A172 (cell line): ENCODE data around the gene FHIP1B. TPM values are rescaled to one million over a fixed set of nuclear protein-coding genes. Genes with fewer than 3 reads are reported as not detected.

Source experiments
- DNase-seq: peaks from one replicate; pipeline ENCODE4 v3.0.0-alpha.2; 2015; ENCODE audit warnings: low spot score
- total RNA-seq: library from RNA; depleted of rRNA; stranded (reverse); fragments of >200 nt; shearing (Covaris generic); gene quantifications from 2 replicates; pipeline ENCODE4 v1.2.3, GENCODE V29; 2014

The FHIP1B gene
- total RNA-seq, 1 experiment from 2014 or later = 9.6 TPM

GRCh38 chr11:6240139-6240538, 5.7 kb upstream of the FHIP1B start:
- no peak for DNase-seq

- DNase-seq = no peak
Measured at GRCh38 chr11:6238902-6239301, 4.5 kb upstream of the FHIP1B start, which contains the start of gene CNGA4. TSS of gene CNGA4 (plus strand) at chr11:6239089. CDS start at chr11:6239207, 118 bp downstream.

- DNase-seq = no peak
Measured at GRCh38 chr11:6237761-6238302, 3.4 kb upstream of the FHIP1B start.

DNA sequence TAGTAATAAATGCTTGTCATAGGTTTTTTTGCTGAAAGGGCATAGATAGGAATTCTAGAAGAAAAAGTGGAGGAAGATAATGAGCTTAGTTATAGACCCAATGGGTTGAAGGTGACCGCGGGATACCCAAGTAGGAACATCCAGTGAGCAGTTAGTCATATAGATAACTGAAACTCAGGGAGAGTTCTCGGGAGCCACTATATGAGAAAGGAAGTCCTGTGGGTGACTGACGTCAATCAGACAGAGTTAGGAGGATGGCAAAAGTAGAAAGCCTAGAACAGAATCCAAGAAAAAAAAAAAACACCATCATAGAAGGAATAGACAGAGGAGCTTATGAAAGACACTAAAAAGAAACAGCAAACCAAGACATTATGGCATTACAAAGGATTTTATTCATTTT, 2.8 kb upstream of the FHIP1B start:
- no peak for DNase-seq

DNA sequence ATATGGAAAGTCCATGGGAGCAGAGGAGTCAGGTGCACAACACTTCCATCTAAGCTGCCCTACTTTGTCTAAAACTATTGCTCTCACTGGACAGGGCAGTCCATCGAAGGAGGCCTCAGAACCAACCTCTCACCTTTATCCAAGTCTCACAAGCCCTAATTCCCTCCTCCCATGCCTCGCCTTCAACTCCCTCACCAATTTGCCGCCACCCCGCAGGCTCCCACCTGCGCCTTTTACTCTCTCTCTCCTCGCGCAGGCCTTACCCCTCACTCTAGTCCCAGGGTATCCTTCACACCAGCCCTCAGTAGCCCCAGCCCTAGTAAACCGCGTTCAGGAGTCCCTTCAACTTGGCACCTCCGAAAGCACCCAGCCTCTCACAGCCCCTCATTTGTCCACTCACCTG, 451 bp downstream of the FHIP1B start:
- DNase-seq = no peak

- DNase-seq = no peak
Measured at GRCh38 chr11:6232899-6233298, 1.5 kb downstream of the FHIP1B start.

GRCh38 chr11:6229911-6230310, 4.5 kb downstream of the FHIP1B start:
- DNase-seq = no peak

GRCh38 chr11:6228520-6228919, 5.9 kb downstream of the FHIP1B start:
- DNase-seq = no peak

- DNase-seq = no peak
Measured at GRCh38 chr11:6225896-6226295, 8.5 kb downstream of the FHIP1B start.

DNA sequence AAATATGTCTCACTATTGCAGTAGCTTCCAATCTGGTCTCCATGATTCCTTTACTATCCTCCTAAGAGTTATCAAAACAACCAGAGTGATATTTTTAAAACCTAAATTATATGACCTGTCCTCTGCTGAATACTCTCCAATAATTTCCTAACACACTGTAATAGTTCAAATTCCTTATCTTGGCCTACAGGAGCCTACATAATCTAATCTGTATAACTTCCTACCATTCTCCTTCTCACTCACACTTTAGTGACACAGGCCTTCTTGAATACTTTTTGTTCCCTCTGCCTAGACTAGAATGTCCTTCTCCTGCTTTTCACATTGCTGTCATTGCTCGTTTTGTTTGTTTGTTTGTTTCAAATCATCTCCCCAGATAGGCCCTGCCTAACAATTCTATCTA, 9.4 kb downstream of the FHIP1B start:
- no peak for DNase-seq

DNA sequence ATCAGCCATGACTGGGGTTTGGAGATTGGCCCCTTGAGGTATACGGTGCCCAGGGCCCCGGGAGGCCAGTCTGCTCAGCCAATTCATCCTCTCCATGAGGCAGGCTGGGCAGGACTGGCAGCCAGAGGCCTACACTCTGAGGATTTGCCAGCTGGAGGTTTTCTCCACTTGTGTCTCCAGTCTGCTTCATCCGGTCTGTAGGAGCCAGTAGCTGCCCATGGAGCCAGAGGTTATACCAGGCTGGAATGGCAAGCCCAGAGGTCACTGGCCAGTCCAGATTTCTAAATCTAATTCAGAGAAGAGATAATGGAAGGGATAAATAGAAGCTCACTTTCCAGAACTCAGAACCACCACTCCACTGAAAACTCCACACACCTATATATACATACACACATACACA, 10.0 kb downstream of the FHIP1B start:
- no peak for DNase-seq

DNA sequence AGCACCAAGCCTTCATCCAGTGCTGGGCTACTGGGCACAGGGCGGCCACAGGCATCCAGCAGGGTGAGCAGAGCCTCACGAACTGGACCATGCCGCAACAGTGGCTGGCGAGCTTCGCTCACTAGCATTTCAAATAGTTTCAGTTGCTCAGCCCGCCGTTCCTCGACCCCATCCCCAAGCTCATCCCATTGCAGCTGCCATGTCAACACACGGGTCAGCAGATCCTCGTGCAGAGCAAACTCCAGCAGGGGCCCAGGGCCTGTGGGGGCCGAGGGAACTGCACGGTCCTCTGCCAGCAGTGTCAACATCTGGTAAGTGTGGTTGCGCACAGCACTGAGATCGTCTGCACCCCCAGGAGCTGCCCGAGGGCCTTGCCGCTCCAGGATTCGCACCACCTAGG, 10.6 kb downstream of the FHIP1B start:
- DNase-seq = no peak

- DNase-seq = peak; percentile 98
Measured at GRCh38 chr11:6219359-6219758, 15.1 kb downstream of the FHIP1B start.

- no peak for DNase-seq
Measured at GRCh38 chr11:6217722-6218121, 16.7 kb downstream of the FHIP1B start.

- no peak for DNase-seq
Measured at GRCh38 chr11:6216501-6216900, 17.9 kb downstream of the FHIP1B start.

GRCh38 chr11:6214530-6214929, 19.9 kb downstream of the FHIP1B start:
- no peak for DNase-seq

DNA sequence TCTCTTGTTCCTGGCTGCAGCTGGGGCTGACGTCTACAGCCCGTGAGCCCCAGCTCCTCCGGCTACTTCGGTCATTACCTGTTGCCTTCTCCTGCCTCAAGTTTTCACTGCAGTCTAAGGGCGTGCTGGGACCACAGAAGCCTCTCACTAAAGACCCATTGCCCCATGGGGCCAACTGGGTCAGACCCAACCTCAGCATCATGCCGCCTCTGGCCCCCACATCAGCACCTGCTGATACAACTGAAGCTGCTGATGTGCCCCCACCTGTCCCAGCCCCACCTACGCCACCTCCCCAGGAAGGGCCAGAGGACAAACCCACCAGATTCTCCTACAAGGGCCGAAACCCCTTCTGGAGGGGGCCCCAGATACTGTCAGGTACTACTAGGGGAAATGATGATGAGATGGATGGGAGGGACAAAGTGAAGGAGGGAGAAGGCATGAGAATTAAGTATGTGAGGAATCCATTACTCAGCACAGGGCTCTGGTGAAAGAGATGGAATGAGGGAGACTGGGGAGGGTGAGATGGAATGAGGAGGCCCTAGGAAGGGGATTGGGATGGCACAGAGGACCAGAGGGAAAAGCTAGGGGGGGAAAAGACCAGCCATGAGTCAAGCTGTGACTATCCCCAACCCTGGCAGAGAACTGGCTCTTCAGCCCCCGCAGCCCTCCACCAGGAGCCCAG, 24.0 kb downstream of the FHIP1B start:
- DNase-seq = no peak

- no peak for DNase-seq
Measured at GRCh38 chr11:6209801-6210200, 24.6 kb downstream of the FHIP1B start.

- no peak for DNase-seq
Measured at GRCh38 chr11:6206456-6207180, 27.8 kb downstream of the FHIP1B start.

- no peak for DNase-seq
Measured at GRCh38 chr11:6205366-6205765, 29.1 kb downstream of the FHIP1B start, which contains the start of gene C11orf42. TSS of gene C11orf42 (plus strand) at chr11:6205557. CDS start at chr11:6205616, 59 bp downstream.

DNA sequence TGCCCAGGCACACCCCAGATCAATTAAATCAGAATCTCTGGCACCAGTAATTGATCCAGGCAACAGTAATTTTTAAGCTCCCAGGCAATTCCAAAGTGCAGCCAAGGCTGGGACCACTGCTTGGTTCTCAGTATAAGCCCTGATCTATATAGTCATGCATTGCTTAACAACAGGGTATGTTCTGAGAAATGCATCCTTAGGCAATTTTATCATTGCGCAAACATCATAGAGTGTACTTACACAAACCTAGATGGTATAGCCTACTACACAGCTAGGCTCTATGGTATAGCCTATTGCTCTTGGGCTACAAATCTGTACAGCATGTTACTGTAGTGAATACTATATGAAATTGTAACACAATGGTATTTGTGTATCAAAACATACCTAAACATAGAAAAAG, 29.7 kb downstream of the FHIP1B start:
- DNase-seq = no peak

- no peak for DNase-seq
Measured at GRCh38 chr11:6203327-6203726, 31.1 kb downstream of the FHIP1B start.

DNA sequence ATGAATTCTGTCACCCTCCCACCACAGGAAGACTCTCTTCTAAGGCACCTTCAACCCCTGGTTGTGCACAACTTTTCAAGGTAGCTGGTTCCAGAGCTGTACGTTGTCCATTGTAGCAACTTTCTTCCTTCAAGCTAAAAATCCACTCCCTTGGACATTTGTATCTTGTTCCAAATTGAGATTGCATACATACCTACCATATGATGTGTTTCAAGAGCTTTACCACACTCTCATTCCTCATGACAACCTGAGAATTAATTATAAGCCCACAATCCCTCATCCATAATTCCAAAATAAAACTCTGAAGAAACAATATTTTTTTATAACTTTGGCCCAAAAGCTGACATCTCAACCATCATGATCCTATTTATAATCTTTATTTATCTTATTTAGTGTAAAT, 32.4 kb downstream of the FHIP1B start:
- no peak for DNase-seq
